A673 (cell line): Measurements from ENCODE around the gene CDRT4. TPM values are rescaled to one million over a fixed set of nuclear protein-coding genes. Genes with fewer than 3 reads are reported as not detected.

Experiments used
- BruUV-seq: library from RNA; stranded (reverse); fragments of 400-500 nt; replicated peaks from 2 replicates; lab custom pipeline; 2021; lab: Mats Ljungman, UMichigan
- CTCF ChIA-PET: fragments of 300-600 bp; sonication (Branson Sonifier 250); formaldehyde crosslinking; loops from one replicate; lab custom pipeline; 2022; ENCODE audit warnings: antibody characterized with exemption; lab: Charles Lee
- POLR2A ChIA-PET: fragments of 300-600 bp; sonication (Branson Sonifier 250); formaldehyde crosslinking; loops from one replicate; lab custom pipeline; 2022; ENCODE audit warnings: antibody characterized with exemption; ENCODE audit not compliant: low non-redundant PET; lab: Charles Lee
- DNase-seq: peaks from one replicate; pipeline ENCODE4 v3.0.0-alpha.2; 2015; ENCODE audit warnings: low spot score
- H3K27ac ChIP-seq: fragments of 200-600 bp; sonication (generic); 2 replicates; pipeline ENCODE4 v1.5.1; 2016; ENCODE audit warnings: mixed run types, low read depth, mild to moderate bottlenecking, mixed read lengths, antibody characterized with exemption, low read length; ENCODE audit not compliant: poor library complexity, severe bottlenecking
- H3K27me3 ChIP-seq: fragments of 200-600 bp; sonication (generic); replicated peaks from 2 replicates; pipeline ENCODE4 v1.6.1; 2017; ENCODE audit warnings: mixed run types, low read depth, mild to moderate bottlenecking, mixed read lengths, antibody characterized with exemption, low read length; ENCODE audit not compliant: insufficient read depth, poor library complexity
- H3K36me3 ChIP-seq: fragments of 200-600 bp; sonication (generic); 2 replicates; pipeline ENCODE4 v1.6.1; 2016; ENCODE audit warnings: mixed run types, mild to moderate bottlenecking, mixed read lengths, antibody characterized with exemption, low read length; ENCODE audit not compliant: insufficient read depth, poor library complexity, severe bottlenecking
- H3K4me1 ChIP-seq: fragments of 200-600 bp; sonication (generic); 2 replicates; pipeline ENCODE4 v1.6.1; 2017; ENCODE audit warnings: mixed run types, mild to moderate bottlenecking, mixed read lengths, antibody characterized with exemption, low read length; ENCODE audit not compliant: insufficient read depth, poor library complexity, severe bottlenecking
- H3K4me3 ChIP-seq: fragments of 200-600 bp; sonication (generic); 2 replicates; pipeline ENCODE4 v1.5.1; 2016; ENCODE audit warnings: low read depth, mixed run types, mild to moderate bottlenecking, mixed read lengths, low read length; ENCODE audit not compliant: poor library complexity, severe bottlenecking
- H3K9me3 ChIP-seq: fragments of 200-600 bp; sonication (generic); 2 replicates; pipeline ENCODE4 v1.6.1; 2016; ENCODE audit warnings: mixed run types, low read depth, mild to moderate bottlenecking, mixed read lengths, antibody characterized with exemption, low read length; ENCODE audit not compliant: poor library complexity, severe bottlenecking
- EZH2 ChIP-seq: fragments of 200-600 bp; sonication (generic); IDR thresholded peaks from 2 replicates; pipeline ENCODE4 v1.6.1; 2017; ENCODE audit warnings: borderline replicate concordance, low read depth, mild to moderate bottlenecking, mixed read lengths, antibody characterized with exemption, low read length; ENCODE audit not compliant: poor library complexity, severe bottlenecking
- intact Hi-C: fragments of 100-400 bp; cut with micrococcal nuclease; formaldehyde crosslinking; loops from one replicate; pipeline ENCODE4 v1.10.0; 2022; ENCODE audit not compliant: unreplicated experiment
- total RNA-seq: library from RNA; stranded (reverse); gene quantifications from 2 replicates; pipeline ENCODE4 v1.2.3, GENCODE V29; 2021
- TF ChIP-seq, protein P1 (sequence below): fragments of 300-800, 200-600 bp; sonication (generic); conservative IDR thresholded peaks from 2 replicates; pipeline ENCODE4 v1.5.1; 2017; ENCODE audit warnings: low read depth, mild to moderate bottlenecking, antibody characterized with exemption, low read length, moderate library complexity, mixed read lengths

CDRT4 gene
- total RNA-seq, 1 experiment from 2014 or later: 0.62 TPM

DNA sequence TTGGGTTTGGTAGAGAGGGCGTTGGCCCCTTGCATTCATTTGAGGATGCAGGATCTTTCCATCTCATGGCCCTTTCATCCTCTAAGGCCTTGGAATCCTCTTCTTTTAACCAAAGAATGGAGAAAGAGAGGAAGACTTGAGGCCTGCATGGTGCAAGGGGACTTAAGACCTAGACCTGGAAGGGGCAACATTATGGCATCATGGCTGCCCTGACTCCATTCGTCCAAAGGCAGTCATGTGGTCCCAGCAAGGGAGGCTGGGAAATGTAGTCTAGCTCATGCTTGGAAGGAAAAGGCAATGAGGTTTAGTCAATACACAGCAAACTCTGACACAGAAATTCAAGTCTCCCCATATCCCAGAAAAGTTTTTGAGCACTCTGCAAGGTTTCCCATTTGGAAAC lies 30.7 kb upstream of the CDRT4 start:
- H3K4me3 ChIP-seq: no peak overlapping the region
- no peaks in the 10 kb centered on the region for H3K27me3 ChIP-seq
- H3K27ac ChIP-seq: no peak overlapping the region
- no peaks in the 10 kb centered on the region for H3K9me3 ChIP-seq
- POLR2A ChIA-PET: no interaction called here
- CTCF ChIA-PET: no interaction called here
- peak; percentile 28 for DNase-seq
- TF ChIP-seq, protein P1, sequence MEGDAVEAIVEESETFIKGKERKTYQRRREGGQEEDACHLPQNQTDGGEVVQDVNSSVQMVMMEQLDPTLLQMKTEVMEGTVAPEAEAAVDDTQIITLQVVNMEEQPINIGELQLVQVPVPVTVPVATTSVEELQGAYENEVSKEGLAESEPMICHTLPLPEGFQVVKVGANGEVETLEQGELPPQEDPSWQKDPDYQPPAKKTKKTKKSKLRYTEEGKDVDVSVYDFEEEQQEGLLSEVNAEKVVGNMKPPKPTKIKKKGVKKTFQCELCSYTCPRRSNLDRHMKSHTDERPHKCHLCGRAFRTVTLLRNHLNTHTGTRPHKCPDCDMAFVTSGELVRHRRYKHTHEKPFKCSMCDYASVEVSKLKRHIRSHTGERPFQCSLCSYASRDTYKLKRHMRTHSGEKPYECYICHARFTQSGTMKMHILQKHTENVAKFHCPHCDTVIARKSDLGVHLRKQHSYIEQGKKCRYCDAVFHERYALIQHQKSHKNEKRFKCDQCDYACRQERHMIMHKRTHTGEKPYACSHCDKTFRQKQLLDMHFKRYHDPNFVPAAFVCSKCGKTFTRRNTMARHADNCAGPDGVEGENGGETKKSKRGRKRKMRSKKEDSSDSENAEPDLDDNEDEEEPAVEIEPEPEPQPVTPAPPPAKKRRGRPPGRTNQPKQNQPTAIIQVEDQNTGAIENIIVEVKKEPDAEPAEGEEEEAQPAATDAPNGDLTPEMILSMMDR: no peak
- TF ChIP-seq EZH2: no peak
- intact Hi-C loops: no loop called here
- H3K4me1 ChIP-seq: no peaks in the 10 kb centered on the region
- BruUV-seq: no TSS peak
- H3K36me3 ChIP-seq: no peaks in the 10 kb centered on the region

DNA sequence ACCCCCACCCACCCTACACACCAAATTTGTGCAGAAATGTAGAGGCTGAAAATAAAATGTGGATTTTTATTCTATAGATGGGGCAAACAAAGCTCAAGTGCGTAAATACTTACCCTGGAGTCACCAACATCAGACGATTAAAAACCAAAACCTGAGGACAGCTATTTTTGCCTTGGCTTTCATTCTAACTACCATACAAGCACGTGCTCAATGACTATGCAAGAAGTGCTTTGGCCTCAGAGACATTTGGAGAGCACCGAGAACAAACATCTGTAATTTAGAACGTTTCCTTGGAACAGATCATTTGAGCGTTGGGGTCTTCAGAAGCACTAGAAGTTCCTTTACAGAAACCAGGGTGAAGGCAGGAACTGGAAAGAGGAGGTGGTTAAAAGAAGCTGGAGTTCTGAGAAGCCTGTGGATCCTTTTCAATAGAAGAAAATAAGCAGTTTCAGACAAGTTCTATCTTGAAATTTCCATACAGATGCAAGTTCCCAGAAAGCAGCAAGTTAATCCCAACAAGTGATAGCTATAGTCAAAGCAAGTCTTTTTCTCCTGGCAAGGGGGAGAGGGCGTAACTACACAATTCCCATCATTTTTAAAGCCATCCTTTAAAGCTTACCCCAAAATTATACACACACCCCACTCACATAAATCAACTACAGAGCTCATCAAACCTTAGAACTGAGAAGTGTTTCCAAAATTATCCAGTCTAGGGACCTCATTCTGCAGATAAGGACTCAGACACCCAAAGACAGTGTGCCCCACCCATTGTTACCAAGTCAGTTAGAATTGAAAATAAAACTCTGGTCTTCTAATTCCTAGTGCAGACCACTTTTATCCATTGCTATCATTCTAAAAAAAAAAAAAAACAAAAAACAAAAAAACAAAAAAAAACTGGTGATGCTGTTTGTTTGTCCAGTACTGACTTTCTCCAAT lies 29.6 kb upstream of the CDRT4 start:
- no peaks in the 10 kb centered on the region for H3K27me3 ChIP-seq
- no peak overlapping the region for H3K4me3 ChIP-seq
- H3K27ac ChIP-seq: no peak overlapping the region
- POLR2A ChIA-PET: no interaction called here
- H3K36me3 ChIP-seq: no peaks in the 10 kb centered on the region
- no peak for DNase-seq
- intact Hi-C loops: no loop called here
- H3K9me3 ChIP-seq: no peaks in the 10 kb centered on the region
- no TSS peak for BruUV-seq
- CTCF ChIA-PET: interaction anchor here (0.5 to 0.7 kb wide), 2 partner anchors 283 to 888 kb away, joined by 3 to 4 read pairs; no protein-coding TSS in a partner anchor
- TF ChIP-seq EZH2: no peak
- TF ChIP-seq, protein P1: no peak
- no peaks in the 10 kb centered on the region for H3K4me1 ChIP-seq

DNA sequence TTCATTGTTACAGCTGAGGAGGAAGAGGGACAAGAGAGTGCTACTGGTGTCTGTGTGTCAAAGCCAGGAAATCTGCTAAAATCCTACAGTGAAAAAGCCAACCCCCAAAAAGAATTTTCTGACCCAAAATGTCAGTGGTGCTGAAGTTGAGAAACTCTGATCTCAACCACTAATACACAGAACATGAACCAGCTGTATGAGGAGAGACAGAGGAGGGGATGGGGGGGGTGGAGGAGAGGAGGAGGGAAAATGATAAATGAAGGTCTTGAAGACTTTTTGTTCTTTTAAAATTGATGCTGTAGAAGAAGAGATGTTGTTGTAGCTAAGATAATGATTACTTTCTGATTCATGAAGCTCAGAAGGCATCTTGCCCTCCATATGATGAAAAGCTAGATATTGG lies 27.4 kb upstream of the CDRT4 start:
- no peak for TF ChIP-seq EZH2
- TF ChIP-seq, protein P1: no peak
- Histone ChIP-seq H3K27ac (no peak overlapping the region), H3K4me1 (no peaks in the 10 kb centered on the region), H3K27me3 (no peaks in the 10 kb centered on the region), H3K4me3 (no peak overlapping the region), H3K9me3 (no peaks in the 10 kb centered on the region), H3K36me3 (no peaks in the 10 kb centered on the region)
- no peak for DNase-seq
- no TSS peak for BruUV-seq
- intact Hi-C loops: no loop called here
- ChIA-PET POLR2A (no interaction called here), CTCF (no interaction called here)
